Erythroblast (primary cell): ENCODE measurements around the gene COPS4.
"Not testable (repeated sequence)": the region's sequence is repeated elsewhere in the genome, so short reads cannot be mapped to it uniquely, and the experiment has no call there.

Experiments used
- GATA1 ChIP-seq: IDR thresholded peaks from 2 replicates; pipeline ENCODE4 v1.6.1; 2011; ENCODE audit warnings: low read depth, mild to moderate bottlenecking, control low read depth, low read length, moderate library complexity
- POLR2A ChIP-seq: IDR thresholded peaks from 2 replicates; pipeline ENCODE4 v1.6.1; 2011; ENCODE audit warnings: mild to moderate bottlenecking, low read length

- TF ChIP-seq POLR2A, GATA1: not testable (repeated sequence)
Measured at GRCh38 chr4:83043157-83043556, 8.2 kb downstream of the COPS4 start.
